Sigmoid colon (tissue), 4 donors: ENCODE measurements around the gene SPTBN1.

Experiments
- CTCF ChIP-seq, 4 experiments: fragments of 450-650 bp in 3 of 4; fragments of 200-600 bp in 1 of 4; IDR thresholded peaks; one replicate each; pipeline ENCODE4 v1.5.1; 2016 to 2019; ENCODE audit warnings: antibody characterized with exemption in 4 of 4, mild to moderate bottlenecking in 3 of 4, moderate library complexity in 2 of 4
- POLR2AphosphoS5 ChIP-seq, 4 donors: sonication (generic); formaldehyde crosslinking; IDR thresholded peaks; one replicate each; pipeline ENCODE4 v1.6.1; 2017; ENCODE audit warnings: antibody characterized with exemption in 4 of 4

- TF ChIP-seq CTCF (IDR thresholded peaks at IDR 0.05): no peak
- no peak for TF ChIP-seq POLR2AphosphoS5 (IDR thresholded peaks at IDR 0.05)
Measured at GRCh38 chr2:54559006-54559445, 102.9 kb downstream of the SPTBN1 start.
